TTC549 (cell line): ENCODE measurements around the gene TEAD4.

ENCODE experiments used
- FAIRE-seq: peaks from 2 replicates; lab custom pipeline; 2012; peaks lifted over from hg19 to GRCh38; lab: Jason Lieb, UNC

Gene TEAD4

GRCh38 chr12:2960996-2961616, 1.9 kb downstream of the TEAD4 start:
- no peak for FAIRE-seq

DNA sequence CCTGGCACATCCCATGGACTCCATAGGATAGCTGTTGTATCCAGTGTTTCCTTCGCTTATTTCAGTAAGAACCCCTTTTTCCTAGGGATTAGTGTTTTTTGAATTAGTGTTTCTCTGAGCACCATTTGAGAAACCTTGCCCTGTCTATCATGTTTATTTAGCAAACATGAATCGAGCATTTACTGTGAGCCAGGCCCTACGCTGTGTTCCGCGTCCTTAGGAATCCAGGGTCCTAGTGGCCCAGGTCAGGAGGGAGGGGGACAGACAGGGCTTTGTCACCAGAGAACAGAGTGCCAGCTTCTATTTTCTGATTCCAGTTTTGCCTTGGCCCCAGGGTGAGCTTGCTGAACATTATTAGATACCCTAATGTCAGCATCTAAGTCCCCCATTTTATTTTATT, 2.5 kb downstream of the TEAD4 start:
- no peak for FAIRE-seq

DNA sequence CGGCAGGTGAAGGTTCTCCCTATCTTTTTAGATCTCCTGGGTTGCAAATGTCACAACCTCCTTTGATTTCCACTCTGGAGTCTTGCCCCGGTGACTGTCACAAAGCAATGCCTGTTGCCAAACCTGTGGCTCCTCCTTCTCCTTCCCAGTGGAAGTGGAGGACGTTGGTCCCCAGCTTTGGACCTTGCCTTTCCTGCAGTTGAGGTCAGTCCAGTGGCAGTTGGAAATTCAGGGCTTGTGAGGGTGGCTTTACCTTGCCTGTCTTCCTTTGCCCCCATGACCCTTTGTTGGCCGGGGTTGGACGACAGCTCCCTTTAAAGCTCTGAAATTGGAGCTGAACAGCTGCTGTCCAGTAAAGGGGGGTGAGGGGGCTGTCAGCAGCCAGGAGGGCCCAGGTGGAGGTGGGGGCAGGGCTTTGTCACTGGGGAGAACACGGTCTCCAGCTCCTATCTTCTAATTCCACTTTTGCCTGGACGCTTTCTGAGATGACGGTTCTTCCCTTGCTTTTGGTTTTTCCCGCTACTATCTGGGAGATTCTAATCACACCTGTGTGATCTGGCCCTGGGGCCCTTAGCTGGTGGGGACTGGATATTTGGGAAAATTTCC, 4.1 kb downstream of the TEAD4 start:
- no peak for FAIRE-seq

DNA sequence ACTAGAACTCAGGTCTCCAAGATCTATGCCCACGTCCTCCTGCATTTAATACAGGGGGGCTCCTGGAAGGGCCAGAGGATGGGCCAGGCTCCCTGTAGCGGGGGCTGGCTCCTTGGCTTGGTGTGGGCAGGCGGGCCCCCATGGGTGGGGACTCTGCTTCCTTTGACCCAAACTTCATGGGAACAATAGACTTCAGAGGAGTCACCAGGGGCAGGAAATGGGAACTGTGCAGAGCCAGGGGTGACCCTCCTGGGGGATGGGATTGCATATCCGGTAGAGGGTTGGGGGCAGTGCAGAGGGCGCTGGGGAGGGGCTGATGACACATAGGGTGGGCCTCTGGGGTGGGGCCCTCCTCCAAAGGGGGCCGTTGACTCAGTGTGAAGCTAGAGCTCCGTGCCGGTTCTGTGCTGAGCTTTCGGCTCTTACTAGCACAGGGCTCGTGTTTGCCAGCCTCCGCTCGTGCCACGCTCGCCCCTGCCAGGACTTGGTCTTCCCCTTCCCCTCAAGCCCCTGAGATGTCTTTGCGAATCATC, 4.6 kb downstream of the TEAD4 start:
- no peak for FAIRE-seq

DNA sequence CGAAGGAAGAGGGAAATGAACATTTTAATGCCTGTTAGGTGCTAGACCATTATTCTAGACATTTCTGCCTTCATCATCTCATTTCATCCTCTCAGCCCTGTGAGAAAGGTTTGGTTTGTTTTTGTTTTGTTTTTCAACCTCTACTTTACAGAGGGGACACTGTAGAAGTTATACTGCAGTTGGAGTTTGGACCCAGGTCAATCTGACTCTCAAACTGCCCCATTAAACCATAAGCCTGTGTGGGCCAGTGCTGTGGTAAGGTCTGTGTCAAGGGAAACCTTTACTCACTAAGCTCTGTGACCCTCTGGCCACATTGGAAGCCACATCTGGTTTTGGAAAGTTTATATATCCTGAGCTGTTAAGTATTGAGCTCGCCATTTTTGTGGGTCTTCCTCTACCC, 8.5 kb downstream of the TEAD4 start:
- no peak for FAIRE-seq

DNA sequence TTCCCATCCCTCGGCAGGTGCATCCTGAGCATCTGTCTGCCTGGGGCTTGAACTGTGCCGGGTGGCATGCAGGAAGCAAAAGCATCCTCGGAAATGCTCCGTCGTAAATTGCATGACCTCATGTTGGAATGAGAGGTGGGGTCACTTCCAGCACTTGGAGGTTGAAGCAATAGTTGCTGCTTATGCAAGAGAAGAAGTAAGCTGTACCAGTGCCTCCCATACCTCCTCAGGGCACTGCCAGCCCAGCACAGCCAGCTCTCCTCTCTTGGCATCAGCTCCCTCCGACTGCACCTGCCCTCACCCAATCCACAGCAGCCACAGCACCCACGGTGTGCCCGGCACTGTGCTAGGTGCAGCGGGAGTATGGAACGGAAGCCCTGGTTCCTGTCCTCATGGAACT, 11.5 kb downstream of the TEAD4 start:
- no peak for FAIRE-seq

- FAIRE-seq, result no peak
Observed at GRCh38 chr12:2973566-2973965, 14.4 kb downstream of the TEAD4 start.

DNA sequence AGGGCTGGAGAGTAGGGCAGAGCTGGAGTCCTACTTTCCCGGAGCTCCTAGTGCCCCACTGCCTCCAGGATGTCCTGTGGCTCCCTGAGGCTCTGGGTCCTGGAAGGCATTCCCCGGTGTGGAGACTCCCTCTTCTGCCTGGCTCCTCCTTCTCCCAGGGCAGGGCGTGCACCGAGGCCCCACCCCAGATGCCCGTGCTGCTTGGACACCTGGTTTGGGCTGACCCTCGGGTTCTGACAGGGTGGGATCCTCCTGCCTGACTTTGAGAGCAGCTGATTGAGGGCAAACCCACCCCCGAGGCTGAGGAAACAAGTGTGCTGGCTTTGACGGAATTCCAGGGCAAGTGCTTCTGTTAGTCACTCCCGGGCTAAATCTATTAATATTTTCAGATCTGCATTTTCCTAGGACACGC, 15.4 kb downstream of the TEAD4 start:
- no peak for FAIRE-seq

DNA sequence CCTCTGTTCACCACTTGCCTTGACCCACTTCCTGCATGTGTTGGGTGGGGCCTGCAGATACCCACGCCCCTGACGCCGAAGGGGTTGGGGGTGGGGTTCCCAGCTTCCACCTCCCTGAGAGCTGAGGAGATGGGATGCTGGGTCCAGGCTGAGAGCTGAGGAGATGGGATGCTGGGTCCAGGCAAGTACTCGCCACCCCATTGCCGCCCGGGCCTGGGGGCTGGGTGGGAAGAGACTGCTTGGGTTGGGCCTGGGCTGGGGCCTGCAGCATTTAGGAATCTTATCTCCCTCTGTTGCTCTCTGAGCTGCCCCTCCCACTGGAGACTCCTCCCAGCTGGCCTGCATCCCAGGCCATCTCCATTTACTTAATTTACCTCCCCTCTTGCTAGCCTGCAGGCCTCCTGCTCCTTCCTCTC, 17.4 kb downstream of the TEAD4 start:
- no peak for FAIRE-seq

DNA sequence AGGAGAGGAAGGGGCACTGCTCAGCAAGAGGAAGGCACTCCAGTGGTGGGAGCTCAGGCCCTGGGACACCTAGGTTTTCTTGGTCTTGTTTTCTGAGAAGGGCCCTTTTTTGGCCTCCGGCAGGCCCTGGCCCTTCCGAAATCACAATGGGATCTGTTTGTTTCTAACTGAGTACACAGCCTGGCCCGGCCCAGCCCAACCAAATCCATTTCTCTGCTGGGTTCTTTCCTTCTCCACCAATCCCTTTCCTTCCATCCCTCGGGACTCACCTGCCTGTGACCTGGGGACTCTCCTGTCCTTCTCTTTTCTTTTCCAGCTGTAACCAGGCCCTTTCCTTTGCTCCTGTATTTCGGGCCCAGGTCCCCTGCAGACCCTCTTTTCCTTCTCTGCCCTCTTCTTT, 18.6 kb downstream of the TEAD4 start:
- no peak for FAIRE-seq

- FAIRE-seq, result no peak
Observed at GRCh38 chr12:2979806-2980205, 20.6 kb downstream of the TEAD4 start.

DNA sequence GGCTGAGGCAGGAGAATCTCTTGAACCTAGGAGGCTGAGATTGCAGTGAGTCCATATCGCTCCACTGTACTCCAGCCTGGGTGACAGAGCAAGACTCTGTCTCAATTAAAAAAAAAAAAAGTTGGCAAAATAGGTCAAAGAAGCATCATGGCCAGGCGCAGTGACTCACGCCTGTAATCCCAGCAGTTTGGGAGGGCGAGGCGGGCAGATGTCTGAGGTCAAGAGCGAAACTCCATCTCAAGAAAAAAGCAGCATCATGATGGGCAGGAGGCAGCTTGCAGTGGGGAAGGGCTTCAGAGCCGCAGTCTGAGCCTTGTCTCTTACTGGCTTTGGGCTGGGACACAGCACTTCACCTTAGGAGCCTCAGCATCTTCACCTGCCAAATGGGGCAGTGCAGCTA, 21.4 kb downstream of the TEAD4 start:
- FAIRE-seq, result no peak

- FAIRE-seq, result no peak
Observed at GRCh38 chr12:2982361-2982760, 23.2 kb downstream of the TEAD4 start.

- no peak for FAIRE-seq
Observed at GRCh38 chr12:2984249-2984648, 25.1 kb downstream of the TEAD4 start.

- no peak for FAIRE-seq
Observed at GRCh38 chr12:2984698-2985097, 25.5 kb downstream of the TEAD4 start.

DNA sequence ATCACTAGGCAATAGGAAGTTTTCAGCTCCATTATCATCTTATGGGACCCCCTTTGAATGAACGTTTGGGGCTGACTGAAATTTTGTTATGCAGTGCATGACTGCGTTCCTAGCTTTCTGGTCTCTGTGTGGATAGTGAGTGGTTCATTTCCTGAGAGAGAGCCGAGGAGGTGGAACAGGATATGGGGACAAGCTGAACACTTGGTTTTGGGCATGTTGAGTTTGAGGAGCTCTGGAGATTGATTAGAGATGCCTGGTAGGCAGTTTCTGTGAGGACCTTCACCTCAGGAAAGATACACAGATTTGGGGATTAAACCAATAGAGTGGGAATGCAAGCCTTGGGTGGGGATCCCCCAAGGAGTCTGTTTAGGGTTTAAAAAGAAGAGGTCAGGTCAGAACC, 27.7 kb downstream of the TEAD4 start:
- no peak for FAIRE-seq

- FAIRE-seq, result no peak
Observed at GRCh38 chr12:2988494-2988893, 29.3 kb downstream of the TEAD4 start.

DNA sequence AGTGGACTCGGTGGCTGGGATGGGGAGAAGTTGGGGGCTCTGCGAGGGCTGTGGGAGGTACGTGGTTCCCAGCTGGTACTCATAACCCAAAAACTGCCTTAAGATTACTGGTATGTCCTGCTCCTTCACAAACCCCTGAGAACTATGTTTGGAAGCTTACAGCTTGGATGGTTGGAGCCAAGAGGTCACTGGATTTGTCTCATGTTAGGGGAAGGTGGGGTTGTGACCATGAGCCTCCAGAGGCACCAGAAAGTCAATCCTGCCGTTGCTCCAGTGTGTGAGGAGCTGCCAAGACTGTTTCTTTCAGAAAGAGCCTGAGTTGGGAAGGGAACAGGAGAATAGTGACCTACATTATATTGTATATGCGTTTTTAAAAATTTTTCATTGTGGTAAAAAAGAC, 33.5 kb downstream of the TEAD4 start:
- FAIRE-seq, result no peak

DNA sequence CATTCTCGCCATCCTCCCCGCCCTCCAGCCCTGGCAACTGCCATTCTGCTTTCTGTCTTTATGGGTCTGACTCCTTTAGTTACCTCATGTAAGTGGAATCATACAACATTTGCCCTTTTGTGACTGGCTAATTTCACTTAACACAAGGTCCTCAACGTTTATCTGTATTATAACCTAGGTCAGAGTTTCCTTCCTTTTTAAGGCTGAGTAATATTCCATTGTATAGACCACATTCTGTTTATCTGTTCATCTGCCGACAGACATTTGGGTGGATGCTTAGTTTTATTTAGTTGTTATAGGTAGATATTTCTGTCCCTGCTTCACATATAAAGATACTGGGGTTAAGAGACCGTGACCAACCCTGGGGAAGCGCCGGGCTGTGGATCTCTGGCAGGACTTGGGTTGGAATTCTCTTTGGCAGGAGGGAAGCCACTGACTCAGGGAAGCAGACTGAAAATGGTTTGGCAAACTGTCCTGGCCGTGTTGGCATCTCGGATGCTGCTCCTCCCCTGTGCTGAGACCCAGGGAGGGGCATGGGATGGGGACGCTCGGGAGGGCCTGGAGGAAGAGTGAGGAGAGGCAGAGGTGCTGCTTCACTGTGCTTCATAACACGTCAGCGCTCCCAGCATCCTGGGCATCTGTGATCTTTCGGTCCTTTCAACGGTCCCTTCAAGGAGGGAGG, 38.9 kb downstream of the TEAD4 start:
- no peak for FAIRE-seq

- FAIRE-seq, result no peak
Observed at GRCh38 chr12:2998789-2999264, 39.6 kb downstream of the TEAD4 start.

GRCh38 chr12:2999265-2999841, 40.2 kb downstream of the TEAD4 start:
- FAIRE-seq, result no peak

- FAIRE-seq, result no peak
Observed at GRCh38 chr12:3000548-3001275, 41.5 kb downstream of the TEAD4 start.
